ENCODE data around the gene MPIG6B. TPM values are rescaled to one million over a fixed set of nuclear protein-coding genes. Genes with fewer than 3 reads are reported as not detected.

MPIG6B gene
- total and polyA plus RNA-seq, 2 donors from 2014 or later: 0.60 TPM; not detected in 1

GRCh38 chr6:31677955-31678354, 45.2 kb upstream of the MPIG6B start:
- TF ChIP-seq CTCF (IDR thresholded peaks at IDR 0.05; ENCODE audit: borderline replicate concordance, extremely low read depth, insufficient read depth): no peak
- no peak overlapping the region for H3K27ac ChIP-seq (ENCODE audit: low read depth in 2 of 2, low read length in 2 of 2)
- FAIRE-seq: no peak

GRCh38 chr6:31680226-31681134, 42.7 kb upstream of the MPIG6B start, which contains the start of gene LY6G5C:
TSS of gene LY6G5C (minus strand) at chr6:31681067. CDS start at chr6:31680373, 694 bp downstream.
- intact Hi-C loops (cut with DNase I): no loop called here
- H3K9ac ChIP-seq (ENCODE audit: low read length in 3 of 3): peak within 1 kb of the TSS; percentile 51 to 81 (median 57)
- H3K36me3 ChIP-seq (ENCODE audit: control insufficient read depth in 2 of 3, insufficient read depth in 3 of 3, low read length in 3 of 3): no peaks in the 10 kb centered on the region
- peaks cover 3 to 8% (median 4%) of the 10 kb centered on the region in 3 donors for H3K4me1 ChIP-seq (ENCODE audit: control insufficient read depth in 2 of 3, insufficient read depth in 2 of 3, low read depth in 1 of 3, low read length in 3 of 3)
- H3K4me3 ChIP-seq (ENCODE audit: low read length in 3 of 3): peak within 1 kb of the TSS; percentile 61 to 76 (median 71)
- peak within 1 kb of the TSS; percentile 76 for H3K27ac ChIP-seq (ENCODE audit: low read depth in 2 of 2, low read length in 2 of 2)
- DNase-seq (peak; percentile 91 to 95 (median 93)), FAIRE-seq (no peak)
- TF ChIP-seq CTCF (IDR thresholded peaks at IDR 0.05; ENCODE audit: borderline replicate concordance, extremely low read depth, insufficient read depth): peak; percentile 83
- no peaks in the 10 kb centered on the region for H3K9me3 ChIP-seq (ENCODE audit: control insufficient read depth in 2 of 3, insufficient read depth in 1 of 3, low read length in 3 of 3)
- no peaks in the 10 kb centered on the region for H3K27me3 ChIP-seq (ENCODE audit: control insufficient read depth, insufficient read depth, low read length)

More at GRCh38 chr6:31677955-31678354, 45.2 kb upstream of the MPIG6B start:
- H3K4me1 ChIP-seq (ENCODE audit: control insufficient read depth in 2 of 3, insufficient read depth in 2 of 3, low read depth in 1 of 3, low read length in 3 of 3): peaks cover 3 to 6% (median 4%) of the 10 kb centered on the region in 3 donors
- H3K27me3 ChIP-seq (ENCODE audit: control insufficient read depth, insufficient read depth, low read length): no peaks in the 10 kb centered on the region
- intact Hi-C loops (cut with DNase I): no loop called here
- no peaks in the 10 kb centered on the region for H3K9me3 ChIP-seq (ENCODE audit: control insufficient read depth in 2 of 3, insufficient read depth in 1 of 3, low read length in 3 of 3)
- H3K36me3 ChIP-seq (ENCODE audit: control insufficient read depth in 2 of 3, insufficient read depth in 3 of 3, low read length in 3 of 3): peaks cover 0 to 2% (median 0%) of the 10 kb centered on the region in 3 donors
- no peak for DNase-seq
- H3K4me3 ChIP-seq (ENCODE audit: low read length in 3 of 3): no peak overlapping the region
- no peak overlapping the region for H3K9ac ChIP-seq (ENCODE audit: low read length in 3 of 3)

- DNase-seq (peak; percentile 73 to 93 (median 84)), FAIRE-seq (no peak)
- peak overlapping the region; percentile 51 to 81 (median 57) for H3K9ac ChIP-seq (ENCODE audit: low read length in 3 of 3)
These were observed 42.0 kb upstream of the MPIG6B start for GRCh38 chr6:31681135-31681671.

More at GRCh38 chr6:31681135-31681671, 42.0 kb upstream of the MPIG6B start:
- Histone ChIP-seq H3K4me3 (ENCODE audit: low read length in 3 of 3) (peak overlapping the region; percentile 61 to 76 (median 71)), H3K4me1 (ENCODE audit: control insufficient read depth in 2 of 3, insufficient read depth in 2 of 3, low read depth in 1 of 3, low read length in 3 of 3) (peaks cover 3 to 8% (median 4%) of the 10 kb centered on the region in 3 donors), H3K36me3 (ENCODE audit: control insufficient read depth in 2 of 3, insufficient read depth in 3 of 3, low read length in 3 of 3) (no peaks in the 10 kb centered on the region), H3K9me3 (ENCODE audit: control insufficient read depth in 2 of 3, insufficient read depth in 1 of 3, low read length in 3 of 3) (no peaks in the 10 kb centered on the region), H3K27me3 (ENCODE audit: control insufficient read depth, insufficient read depth, low read length) (no peaks in the 10 kb centered on the region), H3K27ac (ENCODE audit: low read depth in 2 of 2, low read length in 2 of 2) (peak overlapping the region; percentile 76)
- peak; percentile 4 for TF ChIP-seq CTCF (IDR thresholded peaks at IDR 0.05; ENCODE audit: borderline replicate concordance, extremely low read depth, insufficient read depth)
- intact Hi-C loops (cut with DNase I): no loop called here

Data from kidney (tissue), 14 donors.